HCT116 (cell line): ENCODE measurements around the gene YWHAE. TPM values are rescaled to one million over a fixed set of nuclear protein-coding genes. Genes with fewer than 3 reads are reported as not detected.
A peak's percentile ranks its signal among the peaks of the same experiment; 100 is the strongest.

Source experiments
- ATAC-seq: fragments of 200-7000 bp; cut with Tn5 transposase; 2 replicates; pipeline ENCODE4 v1.9.1; 2020; ENCODE audit warnings: mild to moderate bottlenecking, moderate library complexity
- BruUV-seq: library from RNA; stranded (reverse); fragments of 400-500 nt; replicated peaks from 2 replicates; lab custom pipeline; 2021; lab: Mats Ljungman, UMichigan
- CTCF ChIA-PET: fragments of 300-600 bp; sonication (Branson Sonifier 250); formaldehyde crosslinking; loops from one replicate; lab custom pipeline; 2021; ENCODE audit warnings: antibody characterized with exemption; lab: Charles Lee
- POLR2A ChIA-PET: fragments of 300-600, 350-600 bp; sonication (Branson Sonifier 250); formaldehyde crosslinking; loops from one replicate; lab custom pipeline; 2021; ENCODE audit warnings: antibody characterized with exemption; lab: Charles Lee
- RAD21 ChIA-PET, 2 experiments: fragments of 300-600 bp; sonication (Branson Sonifier 250); formaldehyde crosslinking; loops; one replicate each; lab custom pipeline; 2023; ENCODE audit warnings: low total read pairs in 2 of 2; ENCODE audit not compliant: uncharacterized antibody in 2 of 2, unreplicated experiment in 2 of 2, low non-redundant PET in 1 of 2; lab: Charles Lee
- DNase-seq: peaks from one replicate; pipeline ENCODE4 v3.0.0-alpha.2; 2010; ENCODE audit warnings: low read depth, low spot score
- H2AFZ ChIP-seq: fragments of 200-600 bp; shearing (Covaris generic), sonication (generic); 2 replicates; pipeline ENCODE4 v1.6.1; 2017; ENCODE audit warnings: low read depth, mixed run types, mixed read lengths, antibody characterized with exemption, low read length; ENCODE audit not compliant: poor library complexity, severe bottlenecking
- H3K27ac ChIP-seq: 2 replicates; pipeline ENCODE4 v1.5.1; 2012; ENCODE audit warnings: low read depth, low read length
- H3K27me3 ChIP-seq: fragments of 200-600 bp; sonication (generic); 2 replicates; pipeline ENCODE4 v1.6.1; 2016; ENCODE audit warnings: mixed run types, low read length, mixed read lengths; ENCODE audit not compliant: insufficient read depth
- H3K36me3 ChIP-seq, 2 experiments: fragments of 200-500 bp in 1 of 2; fragments of 200-600 bp in 1 of 2; sonication (Bioruptor generic) in 1 of 2; sonication (generic) in 1 of 2; 2 replicates each; pipeline versions ENCODE4 v1.5.1 to v1.6.1; 2014 to 2016; ENCODE audit warnings: low read length in 2 of 2, inconsistent platforms in 1 of 2, mixed read lengths in 1 of 2, mixed run types in 1 of 2; ENCODE audit not compliant: insufficient read depth in 2 of 2, control insufficient read depth in 1 of 2
- H3K4me1 ChIP-seq, 2 experiments: fragments of 200-600 bp in 1 of 2; sonication (generic) in 1 of 2; 2 replicates each; pipeline versions ENCODE4 v1.5.1 to v1.6.1; 2012 to 2017; ENCODE audit warnings: low read length in 2 of 2, inconsistent platforms in 1 of 2, mild to moderate bottlenecking in 1 of 2, mixed read lengths in 1 of 2, mixed run types in 1 of 2, moderate library complexity in 1 of 2; ENCODE audit not compliant: insufficient read depth in 2 of 2, control insufficient read depth in 1 of 2
- H3K4me2 ChIP-seq: fragments of 200-600 bp; sonication (generic); 2 replicates; pipeline ENCODE4 v1.6.1; 2017; ENCODE audit warnings: mixed run types, low read length, mixed read lengths
- H3K4me3 ChIP-seq, 2 experiments: fragments of 200-600 bp in 1 of 2; sonication (generic) in 1 of 2; replicated peaks in 1 of 2; 2 replicates each; pipeline ENCODE4 v1.5.1; 2011 to 2016; ENCODE audit warnings: low read length in 2 of 2, control low read depth in 1 of 2, low read depth in 1 of 2, mild to moderate bottlenecking in 1 of 2, mixed read lengths in 1 of 2, mixed run types in 1 of 2
- H3K79me2 ChIP-seq: fragments of 200-600 bp; sonication (generic); 2 replicates; pipeline ENCODE4 v1.6.1; 2017; ENCODE audit warnings: mild to moderate bottlenecking, mixed run types, low read length, moderate library complexity, mixed read lengths; ENCODE audit not compliant: insufficient read depth
- H3K9ac ChIP-seq: fragments of 200-600 bp; sonication (generic); 2 replicates; pipeline ENCODE4 v1.6.1; 2016; ENCODE audit warnings: low read length, mixed read lengths
- H3K9me2 ChIP-seq: fragments of 200-600 bp; sonication (generic), shearing (Covaris generic); 2 replicates; pipeline ENCODE4 v1.6.1; 2017; ENCODE audit warnings: mixed run types, mild to moderate bottlenecking, moderate library complexity; ENCODE audit not compliant: insufficient read depth
- H3K9me3 ChIP-seq, 2 experiments: fragments of 200-500 bp in 1 of 2; fragments of 200-600 bp in 1 of 2; sonication (Bioruptor generic) in 1 of 2; sonication (generic) in 1 of 2; 2 replicates each; pipeline ENCODE4 v1.6.1; 2014 to 2017; ENCODE audit warnings: low read length in 2 of 2, mixed read lengths in 2 of 2, inconsistent platforms in 1 of 2, low read depth in 1 of 2, mild to moderate bottlenecking in 1 of 2, mixed run types in 1 of 2, moderate library complexity in 1 of 2; ENCODE audit not compliant: control insufficient read depth in 1 of 2, insufficient read depth in 1 of 2
- H4K20me1 ChIP-seq: fragments of 200-600 bp; sonication (generic), shearing (Covaris generic); 2 replicates; pipeline ENCODE4 v1.6.1; 2017; ENCODE audit warnings: mixed run types, mild to moderate bottlenecking, moderate library complexity; ENCODE audit not compliant: insufficient read depth
- CBX3 ChIP-seq: IDR thresholded peaks from 2 replicates; pipeline ENCODE4 v1.6.1; 2012; ENCODE audit warnings: low read depth
- CEBPB ChIP-seq: IDR thresholded peaks from 2 replicates; pipeline ENCODE4 v1.6.1; 2012; ENCODE audit warnings: low read depth
- EGR1 ChIP-seq: IDR thresholded peaks from 2 replicates; pipeline ENCODE4 v1.6.1; 2012; ENCODE audit warnings: low read depth
- ELF1 ChIP-seq: IDR thresholded peaks from 2 replicates; pipeline ENCODE4 v1.6.1; 2012; ENCODE audit warnings: low read depth, borderline replicate concordance
- EZH2 ChIP-seq: fragments of 200-600 bp; sonication (generic); IDR thresholded peaks from 2 replicates; pipeline ENCODE4 v1.6.1; 2017; ENCODE audit warnings: antibody characterized with exemption, mixed run types
- EZH2phosphoT487 ChIP-seq: fragments of 200-600 bp; IDR thresholded peaks from 2 replicates; pipeline ENCODE4 v1.6.1; 2018; ENCODE audit warnings: antibody characterized with exemption, borderline replicate concordance
- FOSL1 ChIP-seq: IDR thresholded peaks from 2 replicates; pipeline ENCODE4 v1.6.1; 2012; ENCODE audit warnings: low read depth
- MAX ChIP-seq: IDR thresholded peaks from 2 replicates; pipeline ENCODE4 v1.6.1; 2012
- POLR2A ChIP-seq: IDR thresholded peaks from 2 replicates; pipeline ENCODE4 v1.7.0; 2011; ENCODE audit warnings: borderline replicate concordance; ENCODE audit not compliant: insufficient read depth, insufficient read length; ENCODE audit errors: extremely low read depth
- RAD21 ChIP-seq: IDR thresholded peaks from 2 replicates; pipeline ENCODE4 v1.6.1; 2012; ENCODE audit warnings: low read depth, mild to moderate bottlenecking
- SIN3A ChIP-seq: IDR thresholded peaks from 2 replicates; pipeline ENCODE4 v1.6.1; 2012; ENCODE audit warnings: low read depth
- SP1 ChIP-seq: IDR thresholded peaks from 2 replicates; pipeline ENCODE4 v1.6.1; 2012; ENCODE audit warnings: low read depth
- SRF ChIP-seq: IDR thresholded peaks from 2 replicates; pipeline ENCODE4 v1.6.1; 2012; ENCODE audit warnings: low read depth
- TCF7L2 ChIP-seq: IDR thresholded peaks from 2 replicates; pipeline ENCODE4 v1.7.0; 2011; ENCODE audit warnings: borderline replicate concordance, inconsistent platforms; ENCODE audit not compliant: insufficient read depth, insufficient read length; ENCODE audit errors: extremely low read depth
- YY1 ChIP-seq: IDR thresholded peaks from 2 replicates; pipeline ENCODE4 v1.6.1; 2011; ENCODE audit warnings: low read length, low read depth, moderate library complexity, mild to moderate bottlenecking; ENCODE audit not compliant: insufficient replicate concordance; ENCODE audit errors: extremely low read depth
- ZBTB33 ChIP-seq: IDR thresholded peaks from 2 replicates; pipeline ENCODE4 v1.6.1; 2011; ENCODE audit warnings: mild to moderate bottlenecking, low read length, moderate library complexity; ENCODE audit not compliant: insufficient replicate concordance; ENCODE audit errors: extremely low read depth
- ZFX ChIP-seq: fragments of 450-650 bp; IDR thresholded peaks from 2 replicates; pipeline ENCODE4 v1.6.1; 2017
- intact Hi-C: fragments of 100-400 bp; cut with micrococcal nuclease; formaldehyde crosslinking; loops from 2 replicates; pipeline ENCODE4 v1.10.0; 2022
- total RNA-seq: library from RNA; stranded (reverse); gene quantifications from one replicate; pipeline ENCODE4 v1.2.1, GENCODE V29; 2021; ENCODE audit not compliant: unreplicated experiment
- TF ChIP-seq, protein P1 (sequence below): IDR thresholded peaks from 2 replicates; pipeline ENCODE4 v1.6.1; 2012
- TF ChIP-seq, protein P2 (sequence below): IDR thresholded peaks from 2 replicates; pipeline ENCODE4 v1.6.1; 2012; ENCODE audit warnings: low read depth

YWHAE gene
- total RNA-seq, 1 experiment from 2014 or later: 735 TPM

DNA sequence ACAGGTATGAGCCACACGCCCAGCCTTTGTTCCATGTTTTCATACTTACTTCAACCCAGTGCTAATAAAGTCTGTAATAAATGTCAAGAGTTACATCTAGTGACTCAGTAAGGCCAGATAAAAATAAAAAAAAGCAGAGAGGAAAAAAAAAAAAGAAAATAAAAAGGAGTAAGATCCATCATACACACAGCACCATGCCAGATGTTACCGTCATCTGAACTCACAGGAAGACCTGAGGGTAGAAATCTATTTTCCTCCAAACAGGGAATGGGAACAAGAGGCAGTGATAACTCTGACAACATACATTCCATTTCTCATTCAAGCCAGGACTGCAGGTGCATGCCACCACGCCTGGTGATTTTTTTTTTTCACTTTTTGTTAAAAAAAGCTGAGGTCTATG lies 35.3 kb upstream of the YWHAE start:
- no peak overlapping the region for H3K4me2 ChIP-seq
- peaks cover 0 to 7% of the 10 kb centered on the region in 2 experiments; a peak in 2 of 4 replicates for H3K4me1 ChIP-seq
- no peak for DNase-seq
- intact Hi-C loops: no loop called here
- ATAC-seq: no peak
- ChIA-PET RAD21 (no interaction called here), CTCF (no interaction called here), POLR2A (no interaction called here)
- no peak overlapping the region for H3K9ac ChIP-seq
- no peak overlapping the region for H2AFZ ChIP-seq
- TF ChIP-seq EZH2 (no peak), ZBTB33 (no peak), POLR2A (no peak), YY1 (no peak), EGR1 (no peak), ZFX (no peak), SRF (no peak), EZH2phosphoT487 (no peak), ELF1 (no peak), FOSL1 (no peak), SP1 (no peak), SIN3A (no peak), RAD21 (no peak), CEBPB (no peak), CBX3 (no peak), TCF7L2 (no peak), MAX (no peak)
- TF ChIP-seq, protein P1, sequence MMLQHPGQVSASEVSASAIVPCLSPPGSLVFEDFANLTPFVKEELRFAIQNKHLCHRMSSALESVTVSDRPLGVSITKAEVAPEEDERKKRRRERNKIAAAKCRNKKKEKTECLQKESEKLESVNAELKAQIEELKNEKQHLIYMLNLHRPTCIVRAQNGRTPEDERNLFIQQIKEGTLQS: no peak
- TF ChIP-seq, protein P2, sequence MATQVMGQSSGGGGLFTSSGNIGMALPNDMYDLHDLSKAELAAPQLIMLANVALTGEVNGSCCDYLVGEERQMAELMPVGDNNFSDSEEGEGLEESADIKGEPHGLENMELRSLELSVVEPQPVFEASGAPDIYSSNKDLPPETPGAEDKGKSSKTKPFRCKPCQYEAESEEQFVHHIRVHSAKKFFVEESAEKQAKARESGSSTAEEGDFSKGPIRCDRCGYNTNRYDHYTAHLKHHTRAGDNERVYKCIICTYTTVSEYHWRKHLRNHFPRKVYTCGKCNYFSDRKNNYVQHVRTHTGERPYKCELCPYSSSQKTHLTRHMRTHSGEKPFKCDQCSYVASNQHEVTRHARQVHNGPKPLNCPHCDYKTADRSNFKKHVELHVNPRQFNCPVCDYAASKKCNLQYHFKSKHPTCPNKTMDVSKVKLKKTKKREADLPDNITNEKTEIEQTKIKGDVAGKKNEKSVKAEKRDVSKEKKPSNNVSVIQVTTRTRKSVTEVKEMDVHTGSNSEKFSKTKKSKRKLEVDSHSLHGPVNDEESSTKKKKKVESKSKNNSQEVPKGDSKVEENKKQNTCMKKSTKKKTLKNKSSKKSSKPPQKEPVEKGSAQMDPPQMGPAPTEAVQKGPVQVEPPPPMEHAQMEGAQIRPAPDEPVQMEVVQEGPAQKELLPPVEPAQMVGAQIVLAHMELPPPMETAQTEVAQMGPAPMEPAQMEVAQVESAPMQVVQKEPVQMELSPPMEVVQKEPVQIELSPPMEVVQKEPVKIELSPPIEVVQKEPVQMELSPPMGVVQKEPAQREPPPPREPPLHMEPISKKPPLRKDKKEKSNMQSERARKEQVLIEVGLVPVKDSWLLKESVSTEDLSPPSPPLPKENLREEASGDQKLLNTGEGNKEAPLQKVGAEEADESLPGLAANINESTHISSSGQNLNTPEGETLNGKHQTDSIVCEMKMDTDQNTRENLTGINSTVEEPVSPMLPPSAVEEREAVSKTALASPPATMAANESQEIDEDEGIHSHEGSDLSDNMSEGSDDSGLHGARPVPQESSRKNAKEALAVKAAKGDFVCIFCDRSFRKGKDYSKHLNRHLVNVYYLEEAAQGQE: no peak
- 0 out of 2 replicates have a peak, but pooled peaks cover 2% of the 10 kb centered on the region for H4K20me1 ChIP-seq
- no peaks in the 10 kb centered on the region for H3K9me3 ChIP-seq
- no peaks in the 10 kb centered on the region for H3K27me3 ChIP-seq
- BruUV-seq: TSS peak; percentile 38
- peaks cover 21% of the 10 kb centered on the region in 2 experiments; a peak in 3 of 4 replicates for H3K36me3 ChIP-seq
- H3K4me3 ChIP-seq: no peak overlapping the region
- no peaks in the 10 kb centered on the region for H3K9me2 ChIP-seq
- H3K79me2 ChIP-seq: peaks cover 99% of the 10 kb centered on the region
- no peak overlapping the region for H3K27ac ChIP-seq
